OCI-LY1 (cell line): ENCODE data around the gene EML6.

Experiments
- EZH2 ChIP-seq: fragments of 200-600 bp; sonication (generic), shearing (Covaris generic); IDR thresholded peaks from 2 replicates; pipeline ENCODE4 v1.8.0; 2017; ENCODE audit warnings: borderline replicate concordance, mixed run types, mild to moderate bottlenecking, antibody characterized with exemption, low read length, moderate library complexity, mixed read lengths
- TF ChIP-seq, protein P1 (sequence below): fragments of 200-600 bp; sonication (generic), shearing (Covaris generic); IDR thresholded peaks from 2 replicates; pipeline ENCODE4 v1.5.1; 2017; ENCODE audit warnings: mild to moderate bottlenecking, antibody characterized with exemption, low read length, moderate library complexity, mixed read lengths

DNA sequence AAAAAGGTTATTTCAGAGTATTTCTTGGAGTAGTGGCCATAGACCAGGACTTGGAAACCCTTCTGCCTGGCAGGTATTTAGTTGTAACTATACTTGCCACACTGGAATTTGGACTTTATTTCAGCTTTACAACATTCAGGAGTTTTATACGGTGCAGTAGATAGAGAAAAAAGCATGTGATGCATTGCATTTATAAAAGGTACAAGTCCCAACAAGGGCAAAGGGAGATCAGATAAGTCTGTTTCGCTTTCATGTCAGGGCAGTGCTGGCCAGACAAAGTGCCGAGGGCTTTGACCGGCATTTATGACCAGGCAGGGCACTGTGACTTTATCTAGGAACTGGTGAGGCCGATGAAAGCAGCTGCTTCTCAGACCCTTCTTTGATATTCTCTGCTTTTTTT, 181.4 kb downstream of the EML6 start:
- TF ChIP-seq, protein P1, sequence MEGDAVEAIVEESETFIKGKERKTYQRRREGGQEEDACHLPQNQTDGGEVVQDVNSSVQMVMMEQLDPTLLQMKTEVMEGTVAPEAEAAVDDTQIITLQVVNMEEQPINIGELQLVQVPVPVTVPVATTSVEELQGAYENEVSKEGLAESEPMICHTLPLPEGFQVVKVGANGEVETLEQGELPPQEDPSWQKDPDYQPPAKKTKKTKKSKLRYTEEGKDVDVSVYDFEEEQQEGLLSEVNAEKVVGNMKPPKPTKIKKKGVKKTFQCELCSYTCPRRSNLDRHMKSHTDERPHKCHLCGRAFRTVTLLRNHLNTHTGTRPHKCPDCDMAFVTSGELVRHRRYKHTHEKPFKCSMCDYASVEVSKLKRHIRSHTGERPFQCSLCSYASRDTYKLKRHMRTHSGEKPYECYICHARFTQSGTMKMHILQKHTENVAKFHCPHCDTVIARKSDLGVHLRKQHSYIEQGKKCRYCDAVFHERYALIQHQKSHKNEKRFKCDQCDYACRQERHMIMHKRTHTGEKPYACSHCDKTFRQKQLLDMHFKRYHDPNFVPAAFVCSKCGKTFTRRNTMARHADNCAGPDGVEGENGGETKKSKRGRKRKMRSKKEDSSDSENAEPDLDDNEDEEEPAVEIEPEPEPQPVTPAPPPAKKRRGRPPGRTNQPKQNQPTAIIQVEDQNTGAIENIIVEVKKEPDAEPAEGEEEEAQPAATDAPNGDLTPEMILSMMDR, result no peak
- no peak for TF ChIP-seq EZH2
